HG02798 (cell line): ENCODE results near the gene SAMD14.
"Not testable (repeated sequence)": the region's sequence is repeated elsewhere in the genome, so short reads cannot be mapped to it uniquely, and the experiment has no call there.

Experiments
- ATAC-seq: cut with Tn5 transposase; IDR thresholded peaks from one replicate; pipeline ENCODE4 v1.9.1; 2021; ENCODE audit warnings: mild to moderate bottlenecking; ENCODE audit not compliant: unreplicated experiment, poor library complexity

SAMD14 gene

DNA sequence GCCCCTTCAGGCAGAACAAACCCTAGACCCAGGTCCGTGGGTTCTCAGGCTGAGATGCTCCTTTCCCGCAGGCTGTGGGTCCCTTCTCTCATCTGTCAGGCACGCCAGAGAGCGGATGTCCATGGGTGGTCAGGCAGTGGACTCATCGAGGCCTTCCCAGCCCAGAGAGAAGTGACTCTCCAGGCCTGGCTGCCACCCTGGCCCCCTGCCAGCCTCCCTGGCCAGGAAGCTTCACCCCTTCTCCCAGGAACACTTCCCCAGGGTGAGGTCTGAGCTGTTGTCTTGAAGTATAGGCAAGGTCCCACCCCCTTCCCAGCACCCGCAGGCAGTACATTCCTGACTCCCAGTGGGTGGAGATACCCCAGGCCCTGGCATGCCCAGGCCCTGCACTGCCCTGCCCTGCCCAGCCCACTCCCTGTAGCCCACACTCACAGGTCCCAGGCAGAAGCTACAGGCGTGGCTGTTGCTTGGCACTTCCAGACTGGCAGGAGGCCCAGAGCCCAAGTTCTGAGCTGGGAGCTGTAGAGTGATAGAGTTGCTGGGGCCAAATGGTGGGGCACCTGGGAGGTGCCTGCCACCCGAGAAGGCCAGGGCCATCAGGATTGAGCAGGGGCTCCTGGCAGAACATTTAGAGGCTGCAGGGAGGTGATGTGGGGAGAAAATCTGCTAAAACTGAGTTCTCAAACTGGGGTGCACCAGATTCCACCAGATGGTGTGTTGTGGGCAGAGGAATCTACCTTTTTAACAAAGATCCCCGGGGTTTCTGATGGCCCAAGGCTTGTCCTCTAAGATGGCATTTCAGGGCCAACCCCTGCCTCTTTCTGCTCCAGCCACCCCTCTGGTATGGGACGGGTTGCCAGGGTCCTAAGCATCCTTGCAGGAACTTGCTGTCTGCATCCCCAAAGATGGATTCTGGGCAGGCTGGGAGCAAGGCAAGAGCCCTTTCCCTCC lies 67.4 kb downstream of the SAMD14 start:
- ATAC-seq = no peak

DNA sequence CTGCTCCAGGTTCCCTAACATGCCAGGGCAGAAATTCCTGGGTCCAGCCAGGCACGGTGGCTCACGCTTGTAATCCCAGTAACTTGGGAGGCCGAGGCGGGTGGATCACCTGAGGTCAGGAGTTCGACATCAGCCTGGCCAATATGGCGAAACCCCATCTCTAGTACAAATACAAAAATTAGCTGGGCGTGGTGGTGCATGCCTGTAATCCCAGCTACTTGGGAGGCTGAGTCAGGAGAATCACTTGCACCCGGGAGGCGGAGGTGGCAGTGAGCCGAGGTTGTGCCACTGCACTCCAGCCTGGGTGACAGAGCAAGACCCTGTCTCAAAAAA lies 68.3 kb downstream of the SAMD14 start:
- not testable (repeated sequence) for ATAC-seq

DNA sequence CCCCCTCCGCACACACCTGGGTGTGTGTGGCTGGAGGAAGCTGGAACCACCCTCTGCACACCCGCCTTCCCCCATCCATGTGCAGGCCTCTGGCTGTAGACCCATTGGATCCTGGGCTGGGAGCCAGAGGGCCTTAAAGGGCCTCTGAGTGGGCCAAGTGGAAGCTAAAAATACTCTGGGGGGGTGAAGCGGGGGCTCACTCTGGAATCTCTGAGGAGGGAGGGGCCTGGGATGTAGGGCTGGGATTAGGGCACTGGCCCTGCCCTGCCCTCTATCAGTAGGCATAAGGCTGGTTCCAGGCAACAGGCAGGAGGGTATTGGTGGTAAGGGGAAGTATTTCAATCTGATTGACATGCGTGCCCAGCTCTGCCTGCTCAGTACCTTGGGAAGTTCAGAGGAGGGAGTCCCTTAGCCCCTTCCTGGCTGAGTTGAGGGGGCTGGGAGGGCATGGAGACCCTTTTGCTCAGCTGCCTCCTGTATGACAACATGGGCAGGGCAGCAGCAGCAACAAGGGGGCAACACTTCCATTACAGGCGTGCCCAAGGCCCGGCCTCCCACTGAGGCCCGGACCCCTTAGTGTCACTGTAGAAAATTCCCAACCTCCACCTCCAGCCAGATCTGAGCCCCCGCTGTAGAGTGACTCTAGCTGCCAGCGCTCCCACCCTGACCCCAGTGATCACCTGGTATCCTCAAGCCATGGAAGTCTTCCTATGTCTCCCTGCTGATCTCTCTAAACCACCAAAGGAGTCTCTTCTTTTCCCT lies 68.8 kb downstream of the SAMD14 start:
- no peak for ATAC-seq
